Measurements from ENCODE around the gene PSAPL1.

Gene PSAPL1

DNA sequence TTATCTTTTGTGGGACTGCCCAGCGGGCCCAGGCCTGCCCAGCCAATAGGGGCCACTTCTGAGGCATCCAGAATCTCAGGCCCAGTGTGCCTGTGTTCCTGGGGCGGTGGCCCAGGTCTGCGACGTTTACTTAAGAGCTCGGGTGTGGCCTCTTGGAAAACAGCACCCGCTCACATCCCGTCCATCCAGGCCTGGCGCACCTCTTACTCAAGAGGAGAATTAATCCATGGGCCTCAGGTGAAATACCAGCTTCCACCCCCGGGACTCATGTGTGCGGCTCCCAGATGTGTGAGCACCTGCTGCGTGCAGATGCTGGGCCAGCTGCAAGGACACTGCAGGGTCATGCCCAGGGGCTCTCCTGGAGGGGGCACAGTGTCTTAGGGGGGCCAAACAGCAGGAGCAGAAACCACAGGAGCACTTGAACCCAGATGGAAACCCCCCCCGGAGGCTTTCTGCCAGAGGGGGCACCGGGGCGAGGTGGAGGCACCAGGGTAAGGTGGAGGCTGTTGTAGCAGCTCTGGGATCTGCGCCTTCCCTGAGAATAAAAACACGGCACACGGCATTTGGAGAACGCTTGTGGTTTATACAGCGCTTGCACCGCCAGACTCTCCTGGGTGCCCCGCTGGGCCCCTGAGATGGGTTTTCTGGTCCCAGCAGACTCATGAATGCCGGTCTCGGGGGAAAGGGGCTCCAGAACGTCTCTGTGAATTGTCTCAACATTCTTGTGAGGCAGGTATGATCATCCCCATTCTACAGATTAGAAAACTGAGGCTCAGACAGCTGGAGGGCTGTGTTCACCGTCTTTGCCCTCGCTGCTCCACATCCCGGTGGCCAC lies 2.8 kb downstream of the PSAPL1 start:
- Mint-ChIP-seq H3K36me3 (no peaks in the 10 kb centered on the region), H3K9me3 (no peaks in the 10 kb centered on the region), H3K4me1 (no peaks in the 10 kb centered on the region), H3K27me3 (peaks cover 4% of the 10 kb centered on the region), H3K27ac (no peak overlapping the region), H3K4me3 (no peak overlapping the region)
- no peak for ATAC-seq (ENCODE audit: low read depth)
- no peak for DNase-seq (ENCODE audit: low spot score in 2 of 2)

DNA sequence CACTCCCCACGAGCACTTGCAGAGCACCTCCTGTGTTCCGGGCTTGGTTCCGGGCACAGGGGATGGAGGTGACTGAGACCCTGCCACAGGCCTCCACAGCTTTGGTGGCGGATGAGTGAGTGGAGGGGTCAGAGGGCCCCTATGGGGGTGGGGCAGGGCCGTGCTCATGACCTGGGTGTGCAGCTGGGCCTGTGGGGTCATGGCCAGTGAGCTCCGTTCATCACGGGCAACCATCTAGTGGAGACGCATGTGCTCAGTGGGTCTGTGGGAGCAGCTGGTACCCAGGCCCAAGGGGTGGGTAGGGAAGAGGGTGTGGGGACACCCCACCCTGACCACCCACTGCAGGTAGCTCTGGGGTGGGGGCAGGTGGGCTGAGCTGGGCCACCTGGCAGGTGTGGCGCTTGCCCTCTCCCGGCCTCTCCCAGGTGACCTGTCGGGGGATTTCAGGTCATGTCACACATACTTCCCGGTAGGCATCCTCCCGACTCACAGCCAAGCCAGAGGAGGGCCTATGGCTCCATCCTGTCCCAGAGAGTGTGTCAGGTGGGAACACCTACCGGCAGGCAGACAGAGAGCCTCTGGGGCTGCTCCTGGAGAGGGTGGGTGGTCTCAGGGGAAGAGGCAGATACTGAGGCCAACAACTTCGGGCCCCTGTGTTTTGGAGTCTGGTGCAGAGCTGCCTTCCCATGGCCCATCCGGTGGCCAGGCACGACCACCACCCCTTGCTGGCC lies 3.6 kb downstream of the PSAPL1 start:
- no peak overlapping the region for H3K4me3 Mint-ChIP-seq
- ATAC-seq (ENCODE audit: low read depth) (no peak), DNase-seq (ENCODE audit: low spot score in 2 of 2) (no peak)
- no peaks in the 10 kb centered on the region for H3K36me3 Mint-ChIP-seq
- H3K9me3 Mint-ChIP-seq: no peaks in the 10 kb centered on the region
- H3K27me3 Mint-ChIP-seq: peaks cover 4% of the 10 kb centered on the region
- H3K4me1 Mint-ChIP-seq: no peaks in the 10 kb centered on the region
- no peak overlapping the region for H3K27ac Mint-ChIP-seq

DNA sequence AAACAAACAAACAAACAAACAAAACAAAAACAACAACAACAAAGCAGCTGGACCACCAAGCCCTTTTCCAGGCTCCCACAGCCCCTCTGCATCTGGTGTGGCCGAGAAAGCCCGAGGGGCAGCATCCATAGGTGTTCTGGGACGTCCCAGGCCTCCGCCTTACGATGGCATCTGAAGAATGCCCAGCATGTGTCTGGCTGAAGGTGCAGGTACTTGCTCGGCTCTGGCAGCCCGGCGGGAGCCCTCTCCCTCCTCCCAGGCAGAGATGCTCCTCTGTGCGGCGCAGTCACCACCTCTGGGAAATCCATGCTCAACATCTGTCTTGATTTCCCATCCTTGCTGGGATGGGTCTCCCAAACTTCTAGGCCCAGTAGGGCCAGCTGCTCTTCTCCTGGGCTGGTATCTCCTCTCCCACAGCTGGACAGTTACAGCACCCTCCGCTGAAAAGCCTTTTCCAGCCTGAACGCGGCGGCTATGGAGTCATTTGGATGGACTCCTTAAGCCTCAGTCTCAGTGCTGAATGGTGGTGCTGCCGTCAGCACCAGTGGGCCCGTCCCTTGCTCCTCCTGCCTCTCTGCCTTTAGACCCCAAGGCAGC lies 4.3 kb downstream of the PSAPL1 start:
- H3K9me3 Mint-ChIP-seq: no peaks in the 10 kb centered on the region
- no peak overlapping the region for H3K4me3 Mint-ChIP-seq
- H3K4me1 Mint-ChIP-seq: no peaks in the 10 kb centered on the region
- DNase-seq (ENCODE audit: low spot score in 2 of 2) (no peak), ATAC-seq (ENCODE audit: low read depth) (no peak)
- no peak overlapping the region for H3K27ac Mint-ChIP-seq
- H3K27me3 Mint-ChIP-seq: peaks cover 4% of the 10 kb centered on the region
- H3K36me3 Mint-ChIP-seq: no peaks in the 10 kb centered on the region

DNA sequence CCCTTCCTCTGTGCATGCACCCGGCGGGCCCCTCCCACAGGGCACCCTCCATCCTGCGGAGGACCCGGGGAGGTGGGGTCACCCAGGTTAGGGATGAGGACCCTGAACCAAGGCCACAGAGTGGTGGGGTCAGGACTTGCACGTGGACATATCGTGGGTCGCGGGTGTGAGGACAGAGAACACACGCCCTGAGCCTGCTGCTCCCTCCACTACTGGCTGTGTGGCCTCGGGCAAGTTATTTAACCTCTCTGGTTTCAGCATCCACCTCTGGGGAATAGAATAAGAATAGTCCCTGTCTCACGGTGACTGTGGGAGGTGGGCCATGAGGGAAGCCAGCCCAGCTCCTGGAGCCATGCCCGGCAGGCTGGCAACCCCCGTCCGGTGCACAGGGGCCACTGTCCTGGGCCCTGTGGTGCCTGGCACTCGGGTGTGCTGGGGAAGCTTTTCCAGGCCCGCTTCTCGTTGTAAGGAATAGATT lies 5.1 kb downstream of the PSAPL1 start:
- Mint-ChIP-seq H3K36me3 (no peaks in the 10 kb centered on the region), H3K27ac (no peak overlapping the region), H3K9me3 (no peaks in the 10 kb centered on the region), H3K4me3 (no peak overlapping the region), H3K27me3 (peaks cover 4% of the 10 kb centered on the region), H3K4me1 (no peaks in the 10 kb centered on the region)
- ATAC-seq (ENCODE audit: low read depth): no peak
- DNase-seq (ENCODE audit: low spot score in 2 of 2): no peak

DNA sequence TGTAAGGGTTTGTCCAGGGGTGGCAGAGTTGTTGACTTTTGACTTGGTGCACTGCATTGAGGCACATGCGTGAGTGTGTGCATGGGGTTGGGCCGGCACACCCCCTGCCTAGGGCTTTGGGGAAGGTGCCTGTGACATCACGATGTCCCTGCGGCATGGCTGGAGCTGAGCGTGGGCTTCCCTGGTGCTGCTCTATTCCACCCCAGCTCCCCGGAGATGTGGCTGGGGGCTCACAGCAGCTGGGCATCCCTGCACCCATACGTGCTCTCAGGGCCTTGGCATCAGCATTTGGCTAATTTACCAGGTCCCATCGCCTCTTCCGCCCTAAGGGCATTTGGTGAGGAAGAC lies 5.7 kb downstream of the PSAPL1 start:
- no peak overlapping the region for H3K4me3 Mint-ChIP-seq
- no peaks in the 10 kb centered on the region for H3K36me3 Mint-ChIP-seq
- no peak overlapping the region for H3K27ac Mint-ChIP-seq
- H3K9me3 Mint-ChIP-seq: no peaks in the 10 kb centered on the region
- ATAC-seq (ENCODE audit: low read depth): no peak
- no peaks in the 10 kb centered on the region for H3K4me1 Mint-ChIP-seq
- H3K27me3 Mint-ChIP-seq: peaks cover 4% of the 10 kb centered on the region
- DNase-seq (ENCODE audit: low spot score in 2 of 2): no peak

DNA sequence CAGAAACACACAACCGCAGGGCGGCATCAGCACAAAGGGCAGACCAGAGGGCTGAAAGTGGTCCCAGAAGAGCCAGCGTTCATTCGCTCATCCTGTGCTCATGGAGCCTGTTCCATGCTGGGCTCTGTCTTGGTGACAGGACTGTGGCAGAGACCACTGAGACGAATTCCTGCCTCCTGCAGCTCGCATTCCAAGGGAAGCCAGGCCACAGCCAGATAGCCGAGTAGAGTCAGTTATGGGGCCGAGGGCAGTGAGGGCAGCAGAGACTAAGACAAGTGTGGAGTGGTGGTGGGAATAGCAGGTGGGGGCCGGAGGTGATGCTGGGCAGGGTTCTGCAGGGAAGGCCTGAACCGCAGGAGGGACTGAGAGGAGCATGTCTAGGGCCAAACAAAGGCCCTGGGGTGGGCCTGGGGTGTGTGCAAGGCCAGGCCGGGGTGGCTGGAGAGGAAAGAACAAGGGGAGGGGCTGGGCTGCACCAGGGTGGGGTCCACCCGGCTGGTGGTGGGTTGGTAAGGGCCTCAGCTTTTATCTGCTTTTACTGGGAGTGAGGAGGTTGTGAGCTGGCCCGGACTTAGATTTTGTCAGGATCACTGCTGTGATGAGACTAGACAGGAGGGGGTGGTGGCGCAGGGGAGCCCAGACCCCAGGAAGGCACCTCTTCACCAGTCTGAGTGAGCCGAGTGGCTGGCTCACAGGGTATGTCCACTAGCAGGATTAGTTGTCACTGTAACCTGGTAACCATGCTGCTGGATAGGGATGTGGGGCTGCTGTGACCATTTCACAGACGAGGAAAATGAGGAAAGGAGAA lies 6.3 kb downstream of the PSAPL1 start:
- Mint-ChIP-seq H3K4me3 (no peak overlapping the region), H3K27ac (no peak overlapping the region), H3K27me3 (peaks cover 4% of the 10 kb centered on the region), H3K9me3 (no peaks in the 10 kb centered on the region), H3K36me3 (no peaks in the 10 kb centered on the region), H3K4me1 (no peaks in the 10 kb centered on the region)
- no peak for ATAC-seq (ENCODE audit: low read depth)
- DNase-seq (ENCODE audit: low spot score in 2 of 2): no peak

DNA sequence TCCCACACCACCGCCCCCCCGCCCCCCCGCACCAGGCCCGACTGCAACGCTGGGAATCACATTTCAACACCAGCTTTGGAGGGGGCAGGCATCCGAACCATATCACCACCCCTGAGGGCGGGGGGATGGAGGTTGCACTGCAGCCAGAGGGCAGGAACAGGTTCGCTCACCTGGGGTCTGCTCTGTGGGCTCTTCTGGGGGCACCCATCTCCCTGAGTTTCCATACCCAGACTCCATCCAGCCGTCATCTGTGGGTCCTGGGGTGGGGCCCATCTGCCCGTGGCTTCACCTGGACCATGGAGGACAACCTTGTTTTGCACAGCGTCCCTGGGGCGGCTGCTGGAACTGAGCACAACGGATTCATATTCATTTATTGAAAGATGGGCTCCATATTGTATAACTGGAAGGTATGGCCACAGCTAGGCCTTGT lies 6.9 kb downstream of the PSAPL1 start:
- no peak for DNase-seq (ENCODE audit: low spot score in 2 of 2)
- no peaks in the 10 kb centered on the region for H3K9me3 Mint-ChIP-seq
- ATAC-seq (ENCODE audit: low read depth): no peak
- no peaks in the 10 kb centered on the region for H3K4me1 Mint-ChIP-seq
- H3K27ac Mint-ChIP-seq: no peak overlapping the region
- peaks cover 4% of the 10 kb centered on the region for H3K27me3 Mint-ChIP-seq
- no peaks in the 10 kb centered on the region for H3K36me3 Mint-ChIP-seq
- H3K4me3 Mint-ChIP-seq: no peak overlapping the region

DNA sequence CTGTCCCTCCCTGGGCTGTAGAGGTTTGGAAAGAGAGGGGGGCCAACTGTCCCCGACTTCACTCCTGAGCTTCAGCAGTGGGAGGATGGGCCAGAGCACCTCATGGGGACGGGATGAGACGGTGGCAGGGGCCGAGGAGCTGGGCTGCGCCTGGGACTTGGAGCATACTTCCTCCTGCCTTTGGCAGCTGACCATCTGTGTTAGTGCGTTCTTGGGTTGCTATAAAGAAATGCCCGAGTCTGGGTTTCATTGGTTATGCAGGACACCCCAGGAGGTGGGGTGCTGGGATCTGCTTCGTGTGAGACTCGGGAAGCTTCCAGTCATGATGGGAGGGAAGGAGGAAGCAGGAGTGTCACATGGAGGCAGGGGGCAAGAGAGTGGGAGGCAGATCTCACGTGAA lies 7.4 kb downstream of the PSAPL1 start:
- no peak for ATAC-seq (ENCODE audit: low read depth)
- no peak for DNase-seq (ENCODE audit: low spot score in 2 of 2)
- H3K36me3 Mint-ChIP-seq: no peaks in the 10 kb centered on the region
- H3K4me1 Mint-ChIP-seq: no peaks in the 10 kb centered on the region
- no peak overlapping the region for H3K4me3 Mint-ChIP-seq
- H3K27me3 Mint-ChIP-seq: peaks cover 4% of the 10 kb centered on the region
- H3K27ac Mint-ChIP-seq: no peak overlapping the region
- no peaks in the 10 kb centered on the region for H3K9me3 Mint-ChIP-seq

DNA sequence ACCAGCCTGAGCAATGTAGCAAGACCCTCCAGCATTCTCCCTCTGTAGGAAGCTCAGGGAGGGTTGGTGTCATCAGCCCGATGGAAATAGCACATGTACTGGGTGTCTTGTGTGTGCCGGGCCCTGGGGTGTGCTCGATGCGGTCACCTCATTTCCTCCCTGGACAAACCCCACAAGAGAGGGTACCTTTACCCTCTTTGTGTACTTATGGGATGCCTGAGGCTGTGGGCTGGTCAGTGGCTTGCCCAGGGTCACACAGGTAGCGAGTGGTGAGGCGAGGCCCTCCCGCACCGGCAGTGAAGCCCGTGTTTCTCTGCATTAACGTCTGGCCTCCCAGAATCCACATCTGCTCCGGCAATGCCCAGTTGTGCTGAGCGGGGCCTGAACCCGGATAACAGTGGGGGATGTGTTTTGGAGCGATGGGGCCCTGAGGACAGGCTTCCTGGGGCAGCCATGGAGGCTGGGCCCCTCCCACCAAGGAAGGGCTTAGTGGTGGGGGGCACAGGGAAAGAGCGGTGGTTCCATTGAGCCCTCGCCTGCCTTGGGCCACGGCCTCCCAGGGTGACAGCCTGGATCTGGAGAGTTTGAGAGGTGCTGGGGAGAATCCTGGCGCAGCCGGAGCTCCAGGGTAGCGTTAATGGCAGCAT lies 8.1 kb downstream of the PSAPL1 start:
- H3K36me3 Mint-ChIP-seq: no peaks in the 10 kb centered on the region
- H3K4me3 Mint-ChIP-seq: no peak overlapping the region
- ATAC-seq (ENCODE audit: low read depth) (no peak), DNase-seq (ENCODE audit: low spot score in 2 of 2) (no peak)
- no peak overlapping the region for H3K27ac Mint-ChIP-seq
- H3K9me3 Mint-ChIP-seq: no peaks in the 10 kb centered on the region
- H3K27me3 Mint-ChIP-seq: peaks cover 4% of the 10 kb centered on the region
- H3K4me1 Mint-ChIP-seq: no peaks in the 10 kb centered on the region

DNA sequence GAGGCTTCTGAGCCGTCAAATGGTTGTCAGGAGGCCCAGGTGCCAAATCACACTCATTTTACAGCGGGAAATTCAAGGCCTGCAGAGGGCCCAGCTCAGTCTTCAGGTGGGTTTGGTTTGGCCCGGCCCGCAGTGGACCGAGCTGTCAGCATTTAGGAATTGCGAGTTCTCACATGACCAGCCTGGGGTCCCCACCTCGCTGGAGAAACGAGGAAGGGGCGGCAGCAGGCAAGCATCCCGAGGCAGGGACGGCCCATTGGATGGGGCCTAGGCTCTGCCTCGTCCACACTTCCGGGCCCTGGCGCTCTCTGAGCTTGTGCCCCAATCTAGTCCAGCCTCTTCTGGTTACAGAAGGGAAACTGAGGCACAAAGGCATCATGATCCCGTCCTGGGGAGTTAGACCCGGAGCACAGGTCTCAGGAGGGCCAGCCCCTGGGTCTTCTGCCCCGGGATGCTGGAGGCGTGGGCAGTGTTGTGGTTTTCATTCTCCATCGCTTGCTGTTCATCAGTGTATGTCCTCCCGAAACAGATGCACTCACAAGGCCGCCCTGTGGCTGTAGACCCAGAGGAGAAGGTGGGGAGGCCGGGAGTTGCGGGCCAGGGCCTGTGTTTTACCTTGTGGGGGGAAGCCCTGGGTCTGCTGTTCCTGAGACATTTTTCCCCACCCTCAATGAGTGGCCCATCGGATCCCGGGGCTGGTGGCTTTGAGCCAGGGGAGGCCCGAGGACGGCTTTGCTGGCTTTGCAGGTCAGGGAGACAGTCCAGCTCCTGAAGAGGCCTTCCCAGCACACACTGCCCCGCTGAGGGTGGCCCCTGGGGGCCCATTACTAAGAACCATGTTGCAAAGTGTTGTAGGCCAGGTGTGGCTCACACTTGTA lies 8.9 kb downstream of the PSAPL1 start:
- Mint-ChIP-seq H3K4me1 (no peaks in the 10 kb centered on the region), H3K36me3 (no peaks in the 10 kb centered on the region), H3K4me3 (no peak overlapping the region), H3K27ac (no peak overlapping the region), H3K9me3 (no peaks in the 10 kb centered on the region), H3K27me3 (peaks cover 4% of the 10 kb centered on the region)
- ATAC-seq (ENCODE audit: low read depth): no peak
- DNase-seq (ENCODE audit: low spot score in 2 of 2): no peak

DNA sequence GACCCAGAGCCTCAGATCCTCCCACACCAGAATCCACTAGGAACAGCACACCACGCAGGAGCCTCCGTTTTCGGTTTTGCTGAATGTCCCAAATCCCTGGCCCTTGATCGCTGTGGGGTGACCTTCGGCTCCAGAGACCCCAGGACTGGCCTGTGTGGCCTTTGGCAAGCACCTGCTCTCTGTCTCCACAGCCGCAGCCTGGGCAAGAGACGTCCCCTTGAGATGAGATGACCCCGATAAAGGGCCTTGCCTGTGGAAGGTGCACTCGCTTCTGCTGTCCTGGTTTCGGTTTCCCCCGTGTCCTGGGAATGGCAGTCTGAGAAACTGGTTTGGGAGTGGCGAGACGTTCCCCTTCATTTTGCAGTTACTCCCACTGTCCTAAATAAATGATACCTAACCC lies 9.6 kb downstream of the PSAPL1 start:
- Mint-ChIP-seq H3K9me3 (no peaks in the 10 kb centered on the region), H3K4me3 (no peak overlapping the region), H3K27ac (no peak overlapping the region), H3K36me3 (no peaks in the 10 kb centered on the region), H3K27me3 (peaks cover 4% of the 10 kb centered on the region), H3K4me1 (no peaks in the 10 kb centered on the region)
- ATAC-seq (ENCODE audit: low read depth) (no peak), DNase-seq (ENCODE audit: low spot score in 2 of 2) (no peak)

DNA sequence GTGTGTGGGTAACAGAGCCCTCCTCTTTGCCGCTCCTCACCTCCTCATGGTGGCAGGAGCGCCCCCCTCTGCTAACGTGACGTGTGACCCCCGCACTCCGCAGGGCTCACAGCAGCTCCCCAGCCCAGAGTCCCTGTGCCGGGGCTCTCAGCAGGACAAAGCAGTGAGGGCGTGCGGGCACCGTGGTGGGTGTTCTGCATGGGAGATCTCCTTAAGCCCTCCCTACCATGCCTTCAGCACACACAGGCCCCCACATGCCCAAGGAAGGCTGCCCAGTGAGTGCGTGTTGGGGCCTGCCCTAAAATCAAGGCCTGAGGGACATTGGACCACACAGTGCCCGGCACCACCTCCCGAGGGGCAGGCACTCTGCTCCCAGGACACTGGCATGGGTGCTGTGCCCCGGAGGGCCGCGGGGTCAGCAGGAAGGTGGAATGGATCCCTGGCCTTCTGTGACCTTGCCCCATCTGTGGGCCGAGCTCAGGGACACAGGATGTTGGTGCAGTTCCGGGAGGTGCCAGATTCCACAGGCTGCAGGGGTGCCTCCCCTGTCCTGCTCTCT lies 10.1 kb downstream of the PSAPL1 start:
- H3K36me3 Mint-ChIP-seq: no peaks in the 10 kb centered on the region
- no peaks in the 10 kb centered on the region for H3K9me3 Mint-ChIP-seq
- peaks cover 4% of the 10 kb centered on the region for H3K27me3 Mint-ChIP-seq
- ATAC-seq (ENCODE audit: low read depth) (no peak), DNase-seq (ENCODE audit: low spot score in 2 of 2) (no peak)
- no peak overlapping the region for H3K4me3 Mint-ChIP-seq
- H3K27ac Mint-ChIP-seq: no peak overlapping the region
- H3K4me1 Mint-ChIP-seq: no peaks in the 10 kb centered on the region
